A549 (cell line): ENCODE results near the gene SORCS2. TPM values are rescaled to one million over a fixed set of nuclear protein-coding genes. Genes with fewer than 3 reads are reported as not detected.

ENCODE experiments used
- ATAC-seq, 2 experiments: fragments of 200-7000 bp in 1 of 2; fragments of >200 bp in 1 of 2; cut with Nextera tagmentation in 1 of 2; cut with Tn5 transposase in 1 of 2; 3 replicates each; pipeline versions ENCODE4 v1.8.0 to v1.9.1; 2018 to 2020; ENCODE audit warnings: mild to moderate bottlenecking in 1 of 2, moderate library complexity in 1 of 2
- CTCF ChIA-PET: fragments of 300-600 bp; sonication (Branson Sonifier 250); formaldehyde crosslinking; extraction: SDS; loops from one replicate; lab custom pipeline; 2021; ENCODE audit warnings: antibody characterized with exemption, inconsistent platforms; lab: Yijun Ruan, JAX
- POLR2A ChIA-PET: fragments of 350-600 bp; formaldehyde crosslinking; extraction: SDS; loops from one replicate; lab custom pipeline; 2021; ENCODE audit warnings: antibody characterized with exemption, inconsistent platforms; lab: Yijun Ruan, JAX
- DNase-seq, 2 experiments: peaks; one replicate each; pipeline versions ENCODE4 v3.0.0 to v3.0.0-alpha.2; 2011 to 2016; ENCODE audit warnings: low read depth in 1 of 2, low spot score in 1 of 2
- FAIRE-seq: peaks from 2 replicates; lab custom pipeline; 2011; peaks lifted over from hg19 to GRCh38; lab: Jason Lieb, UNC
- H3K27ac ChIP-seq, 2 experiments: fragments of >200 bp; sonication (Bioruptor Twin); formaldehyde crosslinking; 3 replicates each; pipeline ENCODE4 v1.5.1; 2016 to 2017
- H3K4me1 ChIP-seq: fragments of >200 bp; sonication (Bioruptor Twin); formaldehyde crosslinking; 3 replicates; pipeline ENCODE4 v1.6.1; 2016
- H3K4me2 ChIP-seq: fragments of >200 bp; sonication (Bioruptor Twin); formaldehyde crosslinking; 3 replicates; pipeline ENCODE4 v1.6.1; 2016
- H3K4me3 ChIP-seq: fragments of >200 bp; sonication (Bioruptor Twin); formaldehyde crosslinking; 3 replicates; pipeline ENCODE4 v1.5.1; 2016
- H3K9me3 ChIP-seq: fragments of >200 bp; sonication (Bioruptor Twin); formaldehyde crosslinking; 3 replicates; pipeline ENCODE4 v1.6.1; 2016
- CEBPB ChIP-seq, 2 experiments: fragments of >200 bp in 1 of 2; sonication (Bioruptor Twin) in 1 of 2; formaldehyde crosslinking in 1 of 2; IDR thresholded peaks; 2 replicates each; pipeline ENCODE4 v1.6.1; 2012 to 2016
- EHF ChIP-seq: fragments of 250-450 bp; sonication (Bioruptor Pico); IDR thresholded peaks from 2 replicates; pipeline ENCODE4 v1.5.0; 2020; ENCODE audit warnings: mild to moderate bottlenecking
- EP300 ChIP-seq, 2 experiments: fragments of >200 bp; sonication (Bioruptor Twin); formaldehyde crosslinking; IDR thresholded peaks; 2 replicates in 1 of 2; 3 replicates in 1 of 2; pipeline ENCODE4 v1.6.1; 2016 to 2017
- FOSB ChIP-seq: fragments of 250-450 bp; sonication (Bioruptor Pico); IDR thresholded peaks from 2 replicates; pipeline ENCODE4 v1.5.0; 2020; ENCODE audit warnings: mild to moderate bottlenecking, moderate library complexity
- FOSL2 ChIP-seq, 2 experiments: fragments of 450-650 bp in 1 of 2; fragments of >200 bp in 1 of 2; sonication (Bioruptor Twin) in 1 of 2; formaldehyde crosslinking; IDR thresholded peaks; 2 replicates each; pipeline versions ENCODE4 v1.5.0 to v1.6.1; 2016 to 2020; ENCODE audit warnings: mild to moderate bottlenecking in 1 of 2, moderate library complexity in 1 of 2
- GATA3 ChIP-seq: IDR thresholded peaks from 2 replicates; pipeline ENCODE4 v1.6.1; 2012; ENCODE audit warnings: borderline replicate concordance
- HDAC2 ChIP-seq: fragments of 200-600 bp; sonication (generic); IDR thresholded peaks from 2 replicates; pipeline ENCODE4 v1.6.1; 2016
- HOXB13 ChIP-seq: fragments of 250-450 bp; sonication (Bioruptor Pico); IDR thresholded peaks from 2 replicates; pipeline ENCODE4 v1.5.0; 2020; ENCODE audit warnings: low read depth, mild to moderate bottlenecking, moderate library complexity
- HOXB5 ChIP-seq: fragments of 250-450 bp; sonication (Bioruptor Pico); IDR thresholded peaks from 2 replicates; pipeline ENCODE4 v1.5.0; 2020; ENCODE audit warnings: mild to moderate bottlenecking, moderate library complexity
- JUNB ChIP-seq: fragments of >200 bp; sonication (Bioruptor Twin); formaldehyde crosslinking; IDR thresholded peaks from 2 replicates; pipeline ENCODE4 v1.6.1; 2016
- KDM5A ChIP-seq: fragments of 200-600 bp; sonication (generic); IDR thresholded peaks from 2 replicates; pipeline ENCODE4 v1.6.1; 2016; ENCODE audit warnings: antibody characterized with exemption, mild to moderate bottlenecking
- MAFK ChIP-seq: fragments of 450-650 bp; IDR thresholded peaks from 2 replicates; pipeline ENCODE4 v1.6.1; 2014; ENCODE audit not compliant: partially characterized antibody
- MAZ ChIP-seq: fragments of 150-350 bp; IDR thresholded peaks from 2 replicates; pipeline ENCODE4 v1.6.1; 2014; ENCODE audit warnings: antibody characterized with exemption, low read depth, low read length, borderline replicate concordance
- NPAS2 ChIP-seq: fragments of 250-450 bp; sonication (Bioruptor Pico); IDR thresholded peaks from 2 replicates; pipeline ENCODE4 v1.8.0; 2022; ENCODE audit warnings: mild to moderate bottlenecking, moderate library complexity, borderline replicate concordance
- PHF8 ChIP-seq: fragments of 200-600 bp; sonication (generic); IDR thresholded peaks from 2 replicates; pipeline ENCODE4 v1.6.1; 2016; ENCODE audit warnings: low read depth, mild to moderate bottlenecking, antibody characterized with exemption, moderate library complexity, borderline replicate concordance
- POLR2A ChIP-seq: IDR thresholded peaks from 2 replicates; pipeline ENCODE4 v1.6.1; 2012; ENCODE audit warnings: mild to moderate bottlenecking, low read length
- RAD21 ChIP-seq, 2 experiments: fragments of >200 bp in 1 of 2; sonication (Bioruptor Twin) in 1 of 2; formaldehyde crosslinking in 1 of 2; IDR thresholded peaks in 1 of 2; conservative IDR thresholded peaks in 1 of 2; 2 replicates in 1 of 2; 3 replicates in 1 of 2; pipeline ENCODE4 v1.6.1; 2012 to 2018; ENCODE audit warnings: inconsistent platforms in 1 of 2
- RARB ChIP-seq: fragments of 250-450 bp; sonication (Bioruptor Pico); IDR thresholded peaks from 2 replicates; pipeline ENCODE4 v1.8.0; 2021; ENCODE audit warnings: mild to moderate bottlenecking, moderate library complexity
- RCOR1 ChIP-seq: fragments of 150-350 bp; IDR thresholded peaks from 2 replicates; pipeline ENCODE4 v1.6.1; 2014; ENCODE audit warnings: antibody characterized with exemption, low read length, low read depth
- RFX5 ChIP-seq: fragments of 450-650 bp; IDR thresholded peaks from 2 replicates; pipeline ENCODE4 v1.7.1; 2014; ENCODE audit warnings: antibody characterized with exemption, mild to moderate bottlenecking, moderate library complexity
- SREBF2 ChIP-seq: fragments of 450-650 bp; IDR thresholded peaks from 2 replicates; pipeline ENCODE4 v1.6.1; 2014; ENCODE audit warnings: mild to moderate bottlenecking, moderate library complexity
- TP53 ChIP-seq: fragments of 250-450 bp; sonication (Bioruptor Pico); IDR thresholded peaks from 2 replicates; pipeline ENCODE4 v1.5.0; 2021; ENCODE audit warnings: mild to moderate bottlenecking, moderate library complexity
- ZSCAN20 ChIP-seq: fragments of 250-450 bp; sonication (Bioruptor Pico); IDR thresholded peaks from 2 replicates; pipeline ENCODE4 v1.8.0; 2022; ENCODE audit warnings: mild to moderate bottlenecking, moderate library complexity
- WGBS: methylation state at CpG from one replicate; pipeline ENCODE4 v1.1.6; 2017; ENCODE audit errors: missing lambda C conversion rate; 5-methylcytosine and 5-hydroxymethylcytosine counted together
- polyA plus RNA-seq, 4 experiments: library from polyadenylated mRNA; depleted of rRNA in 3 of 4; stranded (reverse); fragments of >200 nt; fragmentation: RNase III in 1 of 4; extraction: RNeasy Plus Mini Kit Qiagen cat#74134 plus additional on column Dnase treatment in 1 of 4; gene quantifications; 2 replicates in 3 of 4; 3 replicates in 1 of 4; pipeline ENCODE4 v1.2.3, GENCODE V29; 2011 to 2017
- TF ChIP-seq, protein P1 (sequence below): fragments of 450-650 bp; IDR thresholded peaks from 2 replicates; pipeline ENCODE4 v1.6.1; 2014; ENCODE audit warnings: antibody characterized with exemption
- TF ChIP-seq, protein P2 (sequence below): IDR thresholded peaks from 2 replicates; pipeline ENCODE4 v1.6.1; 2012
- TF ChIP-seq, protein P3 (sequence below): IDR thresholded peaks from 2 replicates; pipeline ENCODE4 v1.6.1; 2012; ENCODE audit warnings: low read depth, borderline replicate concordance
- TF ChIP-seq, protein P4 (sequence below): IDR thresholded peaks from 2 replicates; pipeline ENCODE4 v1.6.1; 2012

Gene SORCS2
- polyA plus RNA-seq, 2 of the 4 experiments (the other 2 are of a cell fraction): 1.4 to 4.6 TPM

DNA sequence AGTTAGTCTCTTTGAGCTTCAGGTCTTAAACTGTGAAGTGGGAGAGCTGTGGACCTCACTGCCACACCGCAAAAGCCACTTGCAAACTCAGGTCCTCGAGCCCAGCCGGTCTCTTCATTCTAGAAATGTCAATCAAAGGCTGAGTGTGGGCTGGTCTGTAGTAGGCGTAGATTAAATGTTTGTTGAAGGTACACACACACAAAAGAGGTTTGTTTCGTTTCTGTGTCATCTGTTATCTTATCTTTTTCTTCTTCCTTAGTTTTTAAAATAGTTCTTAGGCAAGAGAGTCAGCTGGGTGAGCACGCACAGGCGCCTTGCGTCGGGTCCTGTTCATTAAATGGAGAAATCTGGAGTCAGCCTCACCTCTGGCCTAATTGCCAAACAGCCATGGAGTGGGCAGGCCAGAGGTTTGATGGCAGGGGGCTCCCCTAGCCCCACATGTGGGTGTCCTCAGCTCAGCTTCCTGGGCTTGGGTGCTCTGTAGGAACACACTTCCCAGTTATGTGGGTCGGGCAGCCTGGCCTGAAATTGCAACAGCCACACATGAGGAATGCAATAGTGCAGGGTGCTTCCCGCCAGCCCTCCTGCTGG lies 243.2 kb downstream of the SORCS2 start (continued):
- TF ChIP-seq ZSCAN20 (CRISPR knock-in tag) (no peak), CEBPB (IDR thresholded peaks at IDR 0.05) (no peak), KDM5A (no peak), SREBF2 (no peak), RARB (CRISPR knock-in tag) (no peak), EP300 (IDR thresholded peaks at IDR 0.05) (no peak)
- TF ChIP-seq, protein P1, sequence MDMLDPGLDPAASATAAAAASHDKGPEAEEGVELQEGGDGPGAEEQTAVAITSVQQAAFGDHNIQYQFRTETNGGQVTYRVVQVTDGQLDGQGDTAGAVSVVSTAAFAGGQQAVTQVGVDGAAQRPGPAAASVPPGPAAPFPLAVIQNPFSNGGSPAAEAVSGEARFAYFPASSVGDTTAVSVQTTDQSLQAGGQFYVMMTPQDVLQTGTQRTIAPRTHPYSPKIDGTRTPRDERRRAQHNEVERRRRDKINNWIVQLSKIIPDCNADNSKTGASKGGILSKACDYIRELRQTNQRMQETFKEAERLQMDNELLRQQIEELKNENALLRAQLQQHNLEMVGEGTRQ: no peak

DNA sequence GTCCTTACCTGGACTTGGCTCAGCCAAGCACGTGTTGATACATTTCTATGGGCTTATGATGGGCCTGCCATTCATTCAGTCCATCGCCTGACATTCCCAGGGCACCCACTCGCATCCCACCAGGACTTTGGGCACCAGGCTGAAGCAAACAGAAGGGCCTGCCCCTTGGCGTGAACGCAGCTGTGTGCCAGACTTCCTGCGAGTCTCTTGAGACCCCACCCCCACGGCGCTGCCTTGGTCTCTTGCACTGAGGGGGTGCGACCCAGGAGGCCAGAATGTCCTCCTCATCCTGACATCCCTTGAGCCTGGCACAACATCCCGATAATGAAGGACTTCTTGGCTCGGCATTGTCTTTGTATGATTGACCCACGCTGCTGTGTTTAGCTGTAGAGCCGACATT lies 243.9 kb downstream of the SORCS2 start:
- CTCF ChIA-PET: no interaction called here
- no peak overlapping the region for H3K27ac ChIP-seq
- POLR2A ChIA-PET: no interaction called here

DNA sequence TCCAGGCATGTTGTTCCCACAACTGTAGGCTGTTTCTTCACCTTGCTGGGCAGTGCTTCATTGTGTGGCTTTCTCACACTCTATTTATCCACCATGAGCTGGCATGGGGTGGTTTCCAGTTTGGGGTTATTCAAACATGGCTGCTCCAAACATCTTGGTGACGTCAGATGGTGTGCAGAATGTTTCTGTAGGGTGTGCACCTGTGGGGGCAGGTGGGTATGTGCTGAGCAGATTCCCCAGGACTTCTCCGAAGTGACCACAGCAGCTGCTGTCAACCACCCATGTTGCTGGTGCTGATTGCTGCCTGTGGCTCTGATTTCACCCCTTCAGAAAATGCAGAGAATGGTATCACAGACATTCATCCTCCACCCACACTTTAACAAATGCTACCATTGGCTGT lies 247.4 kb downstream of the SORCS2 start:
- Histone ChIP-seq H3K4me1 (peaks cover 6% of the 10 kb centered on the region; the same call in 1 of the 3 replicates), H3K4me3 (no peak overlapping the region), H3K4me2 (no peak overlapping the region), H3K27ac (no peak overlapping the region), H3K9me3 (no peaks in the 10 kb centered on the region)
- WGBS: 53% methylated on average over 2 of the region's 2 CpGs
- TF ChIP-seq HOXB5 (CRISPR knock-in tag) (no peak), HOXB13 (CRISPR knock-in tag) (no peak), MAFK (no peak)
- TF ChIP-seq, protein P2, sequence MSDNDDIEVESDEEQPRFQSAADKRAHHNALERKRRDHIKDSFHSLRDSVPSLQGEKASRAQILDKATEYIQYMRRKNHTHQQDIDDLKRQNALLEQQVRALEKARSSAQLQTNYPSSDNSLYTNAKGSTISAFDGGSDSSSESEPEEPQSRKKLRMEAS: no peak
- POLR2A ChIA-PET: no interaction called here
- CTCF ChIA-PET: no interaction called here
- no peak for DNase-seq
- no peak for ATAC-seq
- FAIRE-seq: no peak

More for the DNA sequence above, 243.9 kb downstream of the SORCS2 start:
- Histone ChIP-seq H3K4me1 (peaks cover 13% of the 10 kb centered on the region), H3K9me3 (no peaks in the 10 kb centered on the region), H3K4me2 (no peak overlapping the region), H3K4me3 (no peak overlapping the region)
- DNase-seq (no peak), FAIRE-seq (no peak), ATAC-seq (no peak)
- 79% methylated on average over 11 of the region's 13 CpGs for WGBS
- TF ChIP-seq EHF (CRISPR knock-in tag): no peak
- TF ChIP-seq TP53 (CRISPR knock-in tag): no peak
- no peak for TF ChIP-seq PHF8
- TF ChIP-seq POLR2A: no peak
- TF ChIP-seq NPAS2 (CRISPR knock-in tag): no peak
- no peak for TF ChIP-seq MAZ
- no peak for TF ChIP-seq MAFK
- no peak for TF ChIP-seq RFX5
- TF ChIP-seq, protein P2: no peak
- TF ChIP-seq HOXB13 (CRISPR knock-in tag): no peak

DNA sequence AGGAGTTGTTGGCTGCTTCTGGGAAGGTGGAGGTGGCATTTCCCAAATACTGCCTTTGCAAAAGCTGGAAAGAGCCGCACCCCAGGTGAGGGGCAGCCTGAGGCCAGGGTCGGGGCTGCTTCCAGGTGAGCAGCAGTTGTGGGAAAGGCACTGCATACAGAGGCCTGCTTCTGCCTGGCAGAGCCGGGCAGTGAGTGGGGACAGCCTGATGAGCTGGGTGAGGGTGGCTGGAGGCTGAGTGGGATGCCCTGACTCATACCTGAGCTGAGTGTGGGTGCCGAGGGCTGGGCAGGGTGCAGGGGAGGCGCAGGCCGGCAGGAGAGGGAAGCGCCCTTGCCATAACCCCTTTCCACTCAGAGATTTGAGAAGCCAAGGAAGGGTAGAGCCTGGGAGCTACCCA lies 248.9 kb downstream of the SORCS2 start:
- no peak for DNase-seq
- Histone ChIP-seq H3K4me3 (no peak overlapping the region), H3K4me2 (no peak overlapping the region), H3K9me3 (no peaks in the 10 kb centered on the region), H3K4me1 (no peaks in the 10 kb centered on the region), H3K27ac (no peak overlapping the region)
- no peak for ATAC-seq
- WGBS: 68% methylated on average over 6 of the region's 7 CpGs
- POLR2A ChIA-PET: no interaction called here
- CTCF ChIA-PET: interaction anchor here (0.6 kb wide), 1 partner anchor 161 kb away, joined by 3 read pairs; no protein-coding TSS in a partner anchor
- no peak for FAIRE-seq
- TF ChIP-seq RCOR1 (no peak), HDAC2 (no peak), PHF8 (no peak), JUNB (no peak), FOSB (CRISPR knock-in tag) (no peak), RAD21 (conservative IDR thresholded peaks at IDR 0.05 in 1 of 2, IDR thresholded peaks at IDR 0.05 in 1 of 2) (no peak), RARB (CRISPR knock-in tag) (no peak), FOSL2 (IDR thresholded peaks at IDR 0.05) (no peak), FOSL2 (CRISPR knock-in tag; IDR thresholded peaks at IDR 0.05) (no peak), HOXB13 (CRISPR knock-in tag) (no peak), GATA3 (no peak)
- TF ChIP-seq, protein P1: no peak
- TF ChIP-seq, protein P3, sequence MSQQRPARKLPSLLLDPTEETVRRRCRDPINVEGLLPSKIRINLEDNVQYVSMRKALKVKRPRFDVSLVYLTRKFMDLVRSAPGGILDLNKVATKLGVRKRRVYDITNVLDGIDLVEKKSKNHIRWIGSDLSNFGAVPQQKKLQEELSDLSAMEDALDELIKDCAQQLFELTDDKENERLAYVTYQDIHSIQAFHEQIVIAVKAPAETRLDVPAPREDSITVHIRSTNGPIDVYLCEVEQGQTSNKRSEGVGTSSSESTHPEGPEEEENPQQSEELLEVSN: no peak
- TF ChIP-seq, protein P4, sequence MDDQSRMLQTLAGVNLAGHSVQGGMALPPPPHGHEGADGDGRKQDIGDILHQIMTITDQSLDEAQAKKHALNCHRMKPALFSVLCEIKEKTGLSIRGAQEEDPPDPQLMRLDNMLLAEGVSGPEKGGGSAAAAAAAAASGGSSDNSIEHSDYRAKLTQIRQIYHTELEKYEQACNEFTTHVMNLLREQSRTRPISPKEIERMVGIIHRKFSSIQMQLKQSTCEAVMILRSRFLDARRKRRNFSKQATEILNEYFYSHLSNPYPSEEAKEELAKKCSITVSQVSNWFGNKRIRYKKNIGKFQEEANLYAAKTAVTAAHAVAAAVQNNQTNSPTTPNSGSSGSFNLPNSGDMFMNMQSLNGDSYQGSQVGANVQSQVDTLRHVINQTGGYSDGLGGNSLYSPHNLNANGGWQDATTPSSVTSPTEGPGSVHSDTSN: no peak
